Activated CD4-positive, alpha-beta T cell treated with anti-CD3 and anti-CD28 coated beads, Interleukin-2, amount 50 U/mL, for 24 hours (primary cell): ENCODE measurements around the gene EXOSC1.
"Not testable (repeated sequence)": the region's sequence is repeated elsewhere in the genome, so short reads cannot be mapped to it uniquely, and the experiment has no call there.

Source experiments
- DNase-seq, 2 donors: peaks; one replicate each; pipeline ENCODE4 v3.0.0-alpha.2; 2020; ENCODE audit warnings: low read depth in 1 of 2, low spot score in 1 of 2

Gene EXOSC1

DNA sequence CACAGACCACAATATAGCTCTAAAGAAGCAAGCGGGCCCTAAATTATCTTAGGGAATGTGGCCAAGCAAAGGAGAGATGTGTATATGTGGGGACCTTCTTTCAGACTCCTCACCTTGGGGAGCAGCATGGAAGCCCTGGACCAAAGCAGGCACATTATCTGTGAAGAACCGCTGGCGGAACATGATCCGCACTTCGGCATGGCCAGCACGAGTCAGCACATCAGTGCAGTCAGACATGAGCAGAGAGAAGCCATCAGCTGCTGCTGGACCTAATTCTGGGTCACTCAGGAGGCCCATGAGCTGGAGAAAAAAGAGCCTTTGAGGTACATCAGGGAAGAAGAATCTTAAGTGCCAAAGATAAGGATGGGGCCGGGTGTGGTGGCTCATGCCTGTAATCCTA is 14.1 kb upstream of the EXOSC1 start:
- DNase-seq, result no peak

GRCh38 chr10:97459111-97459510 is 13.3 kb upstream of the EXOSC1 start:
- no peak for DNase-seq

DNA sequence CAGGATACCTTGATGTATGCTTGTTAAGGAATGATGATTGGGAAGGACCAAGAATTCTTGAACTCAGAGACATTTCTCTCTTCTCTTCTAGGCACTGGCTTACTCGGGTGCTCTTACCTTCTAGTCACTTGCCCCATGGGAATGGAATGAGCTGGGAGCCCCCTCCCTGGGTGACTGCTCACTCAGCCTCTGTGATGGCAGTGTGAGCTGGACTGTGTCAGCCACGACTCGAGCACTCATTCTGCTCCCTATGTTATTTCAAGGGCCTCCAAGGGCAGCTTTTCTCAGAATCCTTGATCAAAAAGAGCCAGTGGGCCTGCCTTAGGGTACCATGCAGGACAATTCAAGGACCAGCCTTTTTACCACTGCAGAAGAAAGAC is 10.9 kb upstream of the EXOSC1 start:
- no peak for DNase-seq

DNA sequence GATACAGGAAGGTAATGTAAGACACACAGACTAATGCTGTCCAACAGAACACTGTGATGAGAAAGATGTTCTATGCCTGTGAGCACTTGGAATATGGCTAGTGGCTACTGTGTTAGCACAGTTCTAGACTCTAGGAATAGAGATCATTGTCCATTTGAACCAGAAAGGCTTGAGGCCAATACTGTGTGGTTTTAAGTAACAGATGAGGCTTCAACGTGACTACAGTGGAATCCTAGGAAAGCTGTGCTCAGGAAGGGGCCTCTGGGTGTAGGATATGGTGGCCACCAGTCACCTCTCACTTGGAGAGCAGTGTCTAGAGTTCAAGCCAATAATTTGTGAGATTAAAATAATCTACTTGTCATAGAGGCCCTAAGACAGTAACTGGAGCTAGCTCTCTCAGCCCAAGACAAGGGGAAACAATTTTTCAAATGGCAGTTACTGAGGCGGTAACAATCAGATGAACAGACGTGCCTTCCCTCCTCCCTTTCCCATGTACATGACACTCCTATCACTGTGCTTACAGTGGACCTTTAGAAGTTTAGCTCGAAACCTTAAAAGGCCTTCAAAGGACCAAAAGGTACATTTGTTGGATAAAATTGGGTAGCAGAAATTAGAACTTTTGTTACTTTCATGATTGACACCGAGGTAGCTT is 10.4 kb upstream of the EXOSC1 start:
- no peak for DNase-seq

- peak in 1 of 2 donors; percentile 33 for DNase-seq
These were observed 8.7 kb upstream of the EXOSC1 start for GRCh38 chr10:97454330-97455036.

DNA sequence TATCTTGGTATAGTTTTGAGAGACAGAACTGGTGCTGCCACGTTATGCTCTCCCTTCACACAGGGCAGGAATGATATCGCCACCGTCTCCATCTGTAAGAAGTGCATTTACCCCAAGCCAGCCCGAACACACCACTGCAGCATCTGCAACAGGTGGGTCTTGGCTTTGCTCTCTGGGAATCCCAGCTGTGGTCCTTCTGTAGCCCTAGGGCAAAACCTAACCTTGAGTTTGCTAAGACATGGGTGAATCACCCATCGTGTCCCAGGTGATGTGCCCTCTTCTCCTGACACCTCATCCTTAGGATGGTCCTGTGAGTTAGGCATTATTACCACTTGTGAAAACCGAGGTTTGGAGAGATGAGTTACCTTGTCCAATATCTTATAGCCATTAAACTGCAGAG is 6.5 kb upstream of the EXOSC1 start:
- no peak for DNase-seq

- DNase-seq, result no peak
These were observed 5.8 kb upstream of the EXOSC1 start for GRCh38 chr10:97451605-97452004.

DNA sequence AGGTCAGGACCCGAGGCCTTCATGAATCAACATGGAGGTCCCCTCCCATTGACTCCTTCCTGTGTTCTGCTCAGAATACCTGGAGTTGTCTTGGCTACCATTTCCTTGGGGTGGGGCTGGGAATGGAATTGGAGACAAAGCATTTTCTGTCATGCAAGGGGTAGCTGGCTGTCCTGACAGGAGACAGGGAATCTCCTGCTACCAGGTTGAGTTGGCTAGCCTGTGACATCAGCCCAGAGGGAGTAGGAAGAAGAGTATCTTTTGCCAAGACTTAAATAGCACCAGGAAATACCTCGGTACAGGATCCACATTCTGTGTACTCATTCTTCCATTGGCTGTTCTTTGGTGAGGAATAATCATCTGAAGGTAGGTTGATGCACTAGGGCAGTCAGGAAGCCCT is 5.0 kb upstream of the EXOSC1 start:
- no peak for DNase-seq

DNA sequence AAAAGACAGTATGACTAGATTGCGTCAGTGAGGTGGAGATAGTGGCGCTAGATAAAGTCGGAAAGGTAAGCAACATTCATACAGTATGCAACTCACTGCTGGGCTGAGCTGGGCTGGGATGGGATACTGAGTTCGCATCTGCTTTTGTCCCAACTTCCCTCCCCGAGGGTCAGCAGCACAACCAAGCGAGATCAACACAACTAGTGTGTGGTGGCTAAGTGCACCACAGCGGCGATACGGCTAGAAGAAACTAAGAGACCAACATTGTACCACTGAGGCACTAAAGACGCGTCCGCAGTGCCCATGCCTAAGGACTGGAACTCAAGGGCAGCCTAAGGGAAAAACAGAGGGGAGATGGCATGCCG is 467 bp downstream of the EXOSC1 start:
- DNase-seq, result no peak

GRCh38 chr10:97444212-97444611 is 1.6 kb downstream of the EXOSC1 start:
- no peak for DNase-seq

- no peak for DNase-seq
These were observed 3.5 kb downstream of the EXOSC1 start for GRCh38 chr10:97442277-97442676.

DNA sequence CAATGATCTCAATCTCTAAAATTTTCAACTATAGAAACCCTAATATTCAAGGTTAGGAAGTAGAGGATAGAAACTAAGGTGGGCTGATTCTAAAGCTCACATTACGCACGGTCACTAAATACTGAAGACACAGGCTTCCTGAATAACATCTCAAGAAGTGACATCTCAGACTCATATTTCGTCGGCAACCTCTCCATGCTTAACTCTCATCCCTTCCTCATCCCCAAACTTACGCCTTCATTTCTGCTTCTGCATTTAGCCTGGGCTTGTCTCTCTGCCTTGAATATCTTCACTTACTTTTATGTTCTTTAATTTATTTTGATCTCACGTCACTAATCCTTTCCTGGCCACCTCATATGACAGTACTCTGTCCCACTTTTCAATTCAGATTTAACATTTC is 10.6 kb downstream of the EXOSC1 start:
- no peak for DNase-seq

DNA sequence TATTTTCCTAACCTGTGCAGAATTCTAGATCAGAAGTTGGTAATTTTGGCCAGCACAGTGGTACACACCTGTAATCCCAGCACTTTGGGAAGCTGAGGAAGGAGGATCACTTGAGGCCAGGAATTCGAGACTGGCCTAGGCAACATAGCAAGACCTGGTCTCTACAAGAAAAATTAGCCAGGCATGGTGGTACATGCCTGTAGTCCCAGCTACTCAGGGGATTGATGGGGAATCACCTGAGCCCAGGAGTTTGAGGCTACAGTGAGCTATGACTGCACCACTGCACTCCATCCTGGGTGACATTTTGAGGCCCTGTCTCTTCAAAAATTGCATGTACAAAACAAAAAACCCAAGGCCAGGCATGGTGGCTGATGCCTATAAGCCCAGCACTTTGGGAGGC is 11.2 kb downstream of the EXOSC1 start:
- DNase-seq, result no peak

GRCh38 chr10:97434055-97434454 is 11.8 kb downstream of the EXOSC1 start:
- no peak for DNase-seq

GRCh38 chr10:97428572-97428981 is 17.2 kb downstream of the EXOSC1 start:
- peak in 1 of 2 donors; percentile 45 for DNase-seq

- DNase-seq, result peak in 1 of 2 donors; percentile 32
These were observed 18.1 kb downstream of the EXOSC1 start for GRCh38 chr10:97427571-97428179.

DNA sequence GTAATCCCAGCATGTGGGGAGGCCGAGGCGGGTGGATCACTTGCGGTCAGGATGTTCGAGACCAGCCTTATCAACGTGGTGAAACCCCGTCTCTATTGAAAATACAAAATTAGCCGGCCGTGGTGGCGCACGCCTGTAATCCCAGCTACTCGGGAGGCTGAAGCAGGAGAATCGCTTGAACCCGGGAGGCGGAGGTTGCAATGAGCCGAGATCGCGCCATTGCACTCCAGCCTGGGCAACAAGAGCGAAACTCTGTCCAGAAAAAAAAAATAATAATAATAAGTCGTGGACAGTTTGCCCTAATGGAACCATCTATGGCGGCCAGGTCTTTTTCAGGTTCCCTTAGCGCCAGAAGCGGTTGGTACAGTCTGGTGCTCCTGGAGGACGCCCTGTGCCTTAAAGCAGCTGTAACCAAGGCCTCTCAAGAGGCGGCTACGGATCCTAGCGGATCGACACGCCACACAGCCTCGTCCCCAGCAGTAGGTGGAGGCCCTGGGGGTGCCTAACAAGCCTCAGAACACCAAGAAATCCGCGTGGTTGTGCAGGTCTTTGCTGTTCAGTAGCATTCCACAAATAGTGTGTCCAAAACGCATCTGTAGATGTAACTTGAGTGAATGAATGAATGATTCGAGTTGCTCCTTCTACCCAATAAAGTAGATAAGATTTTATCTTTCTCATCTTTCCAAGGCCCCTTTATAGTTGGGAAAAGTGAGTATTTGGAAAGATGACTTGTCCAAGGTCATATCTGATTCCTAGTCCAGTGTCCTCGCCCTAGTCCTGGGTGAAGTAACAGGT is 18.8 kb downstream of the EXOSC1 start:
- DNase-seq, result no peak

GRCh38 chr10:97425964-97426775 is 19.6 kb downstream of the EXOSC1 start, which contains the start of gene PGAM1:
Gene PGAM1, plus strand, starts transcription at chr10:97426191. Its CDS starts 117 bp downstream, at chr10:97426308.
- DNase-seq, result peak; percentile 90 to 93

GRCh38 chr10:97423757-97424098 is 22.1 kb downstream of the EXOSC1 start:
- DNase-seq, result not testable (repeated sequence)

GRCh38 chr10:97416565-97416964 is 29.2 kb downstream of the EXOSC1 start:
- no peak for DNase-seq

DNA sequence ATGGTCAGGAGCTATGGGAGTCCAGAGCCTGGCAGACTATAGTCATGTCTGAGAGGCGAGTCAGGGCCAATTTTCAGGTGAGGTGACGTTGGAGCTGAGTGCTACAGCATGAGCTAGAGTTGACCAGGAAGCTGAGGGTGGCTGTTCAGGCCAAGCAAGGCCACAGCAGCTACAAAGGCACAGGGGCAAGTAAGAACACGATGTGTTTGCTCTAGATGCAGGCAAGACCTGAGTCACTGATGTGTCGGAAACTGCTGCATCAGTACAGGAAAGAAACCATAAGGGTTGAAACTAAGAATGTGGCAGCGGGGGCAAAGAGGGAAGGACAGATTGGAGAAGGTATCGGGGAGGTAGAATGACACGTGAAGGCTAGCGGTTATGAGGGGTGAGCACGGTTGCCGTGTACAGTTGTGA is 32.9 kb downstream of the EXOSC1 start:
- DNase-seq, result peak in 1 of 2 donors; percentile 67
